ENCODE measurements around the gene KCNMA1.

KCNMA1 gene

GRCh38 chr10:77583527-77583926, 54.1 kb downstream of the KCNMA1 start:
- Histone ChIP-seq H3K23ac (ENCODE audit: low read depth, low read length, poor library complexity) (no peak overlapping the region), H2BK5ac (ENCODE audit: low read length) (no peak overlapping the region), H3K4me1 (ENCODE audit: control insufficient read depth in 2 of 2, insufficient read depth in 1 of 2, low read depth in 1 of 2, low read length in 2 of 2) (peaks cover 0 to 12% of the 10 kb centered on the region in 2 donors), H4K91ac (ENCODE audit: low read depth, low read length, poor library complexity) (no peak overlapping the region), H2AFZ (ENCODE audit: low read length) (no peak overlapping the region), H3K79me1 (ENCODE audit: low read depth, low read length) (no peaks in the 10 kb centered on the region), H2AK5ac (ENCODE audit: low read depth, low read length) (no peak overlapping the region), H3K9me3 (replicated peaks in 1 of 2; ENCODE audit: control insufficient read depth in 2 of 2, insufficient read depth in 1 of 2, low read depth in 1 of 2, low read length in 2 of 2) (no peaks in the 10 kb centered on the region), H3K4me2 (ENCODE audit: insufficient read depth, low read length, poor library complexity, severe bottlenecking) (no peak overlapping the region), H3K9ac (ENCODE audit: low read depth, low read length, poor library complexity) (no peak overlapping the region), H4K8ac (ENCODE audit: low read depth, low read length) (no peak overlapping the region), H2BK12ac (ENCODE audit: low read length) (no peak overlapping the region), H2BK15ac (ENCODE audit: low read length) (no peak overlapping the region), H3K14ac (ENCODE audit: low read length) (no peak overlapping the region), H3K4me3 (ENCODE audit: low read length in 2 of 2) (peak overlapping the region in 1 of 2 donors; percentile 14), H3K27ac (replicated peaks; ENCODE audit: low read length) (no peak overlapping the region), H3K27me3 (ENCODE audit: control insufficient read depth in 3 of 3, insufficient read depth in 3 of 3, low read depth in 1 of 3, low read length in 3 of 3) (no peaks in the 10 kb centered on the region), H2BK120ac (ENCODE audit: low read depth, low read length) (no peak overlapping the region), H3K18ac (ENCODE audit: low read length) (no peak overlapping the region), H3K36me3 (replicated peaks in 1 of 2; ENCODE audit: control insufficient read depth in 2 of 2, insufficient read depth in 2 of 2, low read length in 2 of 2) (no peaks in the 10 kb centered on the region), H3K4ac (ENCODE audit: low read length) (no peak overlapping the region)
- no peak for DNase-seq (ENCODE audit: low spot score)

- H3K4me1 ChIP-seq (ENCODE audit: control insufficient read depth in 2 of 2, insufficient read depth in 1 of 2, low read depth in 1 of 2, low read length in 2 of 2) = peaks cover 0 to 12% of the 10 kb centered on the region in 2 donors
- peak overlapping the region; percentile 1 for H3K18ac ChIP-seq (ENCODE audit: low read length)
- no peak overlapping the region for H2BK120ac ChIP-seq (ENCODE audit: low read depth, low read length)
- H2BK15ac ChIP-seq (ENCODE audit: low read length) = no peak overlapping the region
- H3K23ac ChIP-seq (ENCODE audit: low read depth, low read length, poor library complexity) = no peak overlapping the region
- no peak overlapping the region for H2BK12ac ChIP-seq (ENCODE audit: low read length)
- H3K14ac ChIP-seq (ENCODE audit: low read length) = no peak overlapping the region
- H2AFZ ChIP-seq (ENCODE audit: low read length) = no peak overlapping the region
- no peaks in the 10 kb centered on the region for H3K27me3 ChIP-seq (ENCODE audit: control insufficient read depth in 3 of 3, insufficient read depth in 3 of 3, low read depth in 1 of 3, low read length in 3 of 3)
- no peak for DNase-seq (ENCODE audit: low spot score)
- H3K9ac ChIP-seq (ENCODE audit: low read depth, low read length, poor library complexity) = no peak overlapping the region
- no peaks in the 10 kb centered on the region for H3K79me1 ChIP-seq (ENCODE audit: low read depth, low read length)
- no CpG with 5 or more reads among the region's 4 CpGs for WGBS, 2 donors (ENCODE audit: extremely low coverage in 2 of 2, insufficient read length in 2 of 2, insufficient replicate concordance in 1 of 2)
- no peak overlapping the region for H3K4me3 ChIP-seq (ENCODE audit: low read length in 2 of 2)
- H2BK5ac ChIP-seq (ENCODE audit: low read length) = no peak overlapping the region
- H4K91ac ChIP-seq (ENCODE audit: low read depth, low read length, poor library complexity) = no peak overlapping the region
- no peak overlapping the region for H3K4me2 ChIP-seq (ENCODE audit: insufficient read depth, low read length, poor library complexity, severe bottlenecking)
- no peak overlapping the region for H3K4ac ChIP-seq (ENCODE audit: low read length)
- H3K9me3 ChIP-seq (replicated peaks in 1 of 2; ENCODE audit: control insufficient read depth in 2 of 2, insufficient read depth in 1 of 2, low read depth in 1 of 2, low read length in 2 of 2) = no peaks in the 10 kb centered on the region
- H4K8ac ChIP-seq (ENCODE audit: low read depth, low read length) = no peak overlapping the region
- H3K27ac ChIP-seq (replicated peaks; ENCODE audit: low read length) = no peak overlapping the region
- no peak overlapping the region for H2AK5ac ChIP-seq (ENCODE audit: low read depth, low read length)
- no peaks in the 10 kb centered on the region for H3K36me3 ChIP-seq (replicated peaks in 1 of 2; ENCODE audit: control insufficient read depth in 2 of 2, insufficient read depth in 2 of 2, low read length in 2 of 2)
Observed at GRCh38 chr10:77582710-77583115, 54.9 kb downstream of the KCNMA1 start.

- no peak overlapping the region for H2BK5ac ChIP-seq (ENCODE audit: low read length)
- no peak overlapping the region for H2AFZ ChIP-seq (ENCODE audit: low read length)
- no peak overlapping the region for H4K91ac ChIP-seq (ENCODE audit: low read depth, low read length, poor library complexity)
- H3K4me3 ChIP-seq (ENCODE audit: low read length in 2 of 2) = peak overlapping the region in 1 of 2 donors; percentile 26
- no peak overlapping the region for H2AK5ac ChIP-seq (ENCODE audit: low read depth, low read length)
- DNase-seq (ENCODE audit: low spot score) = no peak
- H3K36me3 ChIP-seq (replicated peaks in 1 of 2; ENCODE audit: control insufficient read depth in 2 of 2, insufficient read depth in 2 of 2, low read length in 2 of 2) = no peaks in the 10 kb centered on the region
- no peak overlapping the region for H3K27ac ChIP-seq (replicated peaks; ENCODE audit: low read length)
- no peak overlapping the region for H3K4me2 ChIP-seq (ENCODE audit: insufficient read depth, low read length, poor library complexity, severe bottlenecking)
- H2BK15ac ChIP-seq (ENCODE audit: low read length) = no peak overlapping the region
- no peak overlapping the region for H4K8ac ChIP-seq (ENCODE audit: low read depth, low read length)
- no peak overlapping the region for H2BK120ac ChIP-seq (ENCODE audit: low read depth, low read length)
- H3K4me1 ChIP-seq (ENCODE audit: control insufficient read depth in 2 of 2, insufficient read depth in 1 of 2, low read depth in 1 of 2, low read length in 2 of 2) = peaks cover 0 to 8% of the 10 kb centered on the region in 2 donors
- no peak overlapping the region for H3K9ac ChIP-seq (ENCODE audit: low read depth, low read length, poor library complexity)
- H3K27me3 ChIP-seq (ENCODE audit: control insufficient read depth in 3 of 3, insufficient read depth in 3 of 3, low read depth in 1 of 3, low read length in 3 of 3) = no peaks in the 10 kb centered on the region
- no peak overlapping the region for H2BK12ac ChIP-seq (ENCODE audit: low read length)
- H3K23ac ChIP-seq (ENCODE audit: low read depth, low read length, poor library complexity) = no peak overlapping the region
- H3K9me3 ChIP-seq (replicated peaks in 1 of 2; ENCODE audit: control insufficient read depth in 2 of 2, insufficient read depth in 1 of 2, low read depth in 1 of 2, low read length in 2 of 2) = no peaks in the 10 kb centered on the region
- H3K14ac ChIP-seq (ENCODE audit: low read length) = no peak overlapping the region
- no peaks in the 10 kb centered on the region for H3K79me1 ChIP-seq (ENCODE audit: low read depth, low read length)
- WGBS, 2 donors (ENCODE audit: extremely low coverage in 2 of 2, insufficient read length in 2 of 2, insufficient replicate concordance in 1 of 2) = no CpG with 5 or more reads among the region's 4 CpGs
- H3K4ac ChIP-seq (ENCODE audit: low read length) = no peak overlapping the region
- no peak overlapping the region for H3K18ac ChIP-seq (ENCODE audit: low read length)
Observed at GRCh38 chr10:77581738-77582137, 55.9 kb downstream of the KCNMA1 start.

GRCh38 chr10:77580482-77580881, 57.1 kb downstream of the KCNMA1 start:
- WGBS, 2 donors (ENCODE audit: extremely low coverage in 2 of 2, insufficient read length in 2 of 2, insufficient replicate concordance in 1 of 2) = no CpG with 5 or more reads among the region's 2 CpGs
- Histone ChIP-seq H3K4me3 (ENCODE audit: low read length in 2 of 2) (no peak overlapping the region), H4K91ac (ENCODE audit: low read depth, low read length, poor library complexity) (no peak overlapping the region)

More at GRCh38 chr10:77580482-77580881, 57.1 kb downstream of the KCNMA1 start:
- H2AK5ac ChIP-seq (ENCODE audit: low read depth, low read length) = no peak overlapping the region
- H3K4me2 ChIP-seq (ENCODE audit: insufficient read depth, low read length, poor library complexity, severe bottlenecking) = no peak overlapping the region
- H3K9me3 ChIP-seq (replicated peaks in 1 of 2; ENCODE audit: control insufficient read depth in 2 of 2, insufficient read depth in 1 of 2, low read depth in 1 of 2, low read length in 2 of 2) = no peaks in the 10 kb centered on the region
- H3K4me1 ChIP-seq (ENCODE audit: control insufficient read depth in 2 of 2, insufficient read depth in 1 of 2, low read depth in 1 of 2, low read length in 2 of 2) = peaks cover 0 to 8% of the 10 kb centered on the region in 2 donors
- no peak overlapping the region for H2AFZ ChIP-seq (ENCODE audit: low read length)
- H3K36me3 ChIP-seq (replicated peaks in 1 of 2; ENCODE audit: control insufficient read depth in 2 of 2, insufficient read depth in 2 of 2, low read length in 2 of 2) = no peaks in the 10 kb centered on the region
- no peaks in the 10 kb centered on the region for H3K79me1 ChIP-seq (ENCODE audit: low read depth, low read length)
- no peak overlapping the region for H3K23ac ChIP-seq (ENCODE audit: low read depth, low read length, poor library complexity)
- no peak overlapping the region for H2BK15ac ChIP-seq (ENCODE audit: low read length)
- no peak for DNase-seq (ENCODE audit: low spot score)
- H4K8ac ChIP-seq (ENCODE audit: low read depth, low read length) = no peak overlapping the region
- H3K9ac ChIP-seq (ENCODE audit: low read depth, low read length, poor library complexity) = no peak overlapping the region
- no peak overlapping the region for H3K4ac ChIP-seq (ENCODE audit: low read length)
- no peak overlapping the region for H2BK12ac ChIP-seq (ENCODE audit: low read length)
- H3K18ac ChIP-seq (ENCODE audit: low read length) = no peak overlapping the region
- no peaks in the 10 kb centered on the region for H3K27me3 ChIP-seq (ENCODE audit: control insufficient read depth in 3 of 3, insufficient read depth in 3 of 3, low read depth in 1 of 3, low read length in 3 of 3)
- H2BK5ac ChIP-seq (ENCODE audit: low read length) = no peak overlapping the region
- H3K27ac ChIP-seq (replicated peaks; ENCODE audit: low read length) = no peak overlapping the region
- no peak overlapping the region for H2BK120ac ChIP-seq (ENCODE audit: low read depth, low read length)
- no peak overlapping the region for H3K14ac ChIP-seq (ENCODE audit: low read length)

Data from neuronal stem cell (in vitro differentiated cells).